Measurements from ENCODE around the gene IL9R.
"Not testable (repeated sequence)": the region's sequence is repeated elsewhere in the genome, so short reads cannot be mapped to it uniquely, and the experiment has no call there.

The IL9R gene

DNA sequence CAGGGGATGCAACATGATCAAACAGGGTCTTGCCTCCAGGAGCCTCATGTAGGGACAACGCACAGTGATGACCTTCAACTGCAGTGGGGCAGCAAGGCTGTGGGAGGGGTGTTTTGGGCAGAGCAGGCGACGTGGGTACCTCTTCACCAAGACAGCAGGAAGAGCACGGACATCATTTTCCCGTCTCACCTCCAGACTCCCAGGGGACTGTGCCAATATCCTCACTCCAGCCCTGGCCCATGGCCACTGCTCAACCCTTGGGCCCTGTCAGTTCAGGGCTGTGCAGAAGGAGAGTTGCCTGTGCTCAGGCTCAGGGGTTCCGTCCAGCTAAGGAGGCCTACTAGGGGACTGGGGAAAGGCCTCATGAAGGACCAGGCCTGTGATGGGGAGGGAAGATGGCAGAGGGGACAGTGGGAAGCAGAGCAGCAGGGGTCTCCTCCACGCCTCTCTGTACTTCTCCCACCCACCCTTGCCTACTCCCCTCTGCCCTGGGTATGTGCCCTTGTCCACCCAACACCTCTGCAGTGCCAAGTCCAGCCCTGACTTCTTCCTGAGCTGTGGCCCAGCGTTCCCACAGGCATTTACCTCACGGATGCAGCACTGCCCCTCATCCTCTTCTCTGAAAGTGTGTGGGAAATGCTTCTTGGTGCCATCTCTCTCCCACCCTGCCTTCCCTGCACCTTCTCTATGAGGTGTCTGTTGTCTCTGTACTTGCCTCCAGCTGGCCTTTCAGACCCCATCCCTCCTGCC is 1.4 kb downstream of the IL9R start:
- no peak for DNase-seq

GRCh38 chrX:155999751-156000150 is 2.3 kb downstream of the IL9R start:
- DNase-seq: not testable (repeated sequence)

- no peak for DNase-seq
These were observed 2.9 kb downstream of the IL9R start for GRCh38 chrX:156000361-156000926.

- DNase-seq: no peak
These were observed 3.6 kb downstream of the IL9R start for GRCh38 chrX:156001001-156001666.

DNA sequence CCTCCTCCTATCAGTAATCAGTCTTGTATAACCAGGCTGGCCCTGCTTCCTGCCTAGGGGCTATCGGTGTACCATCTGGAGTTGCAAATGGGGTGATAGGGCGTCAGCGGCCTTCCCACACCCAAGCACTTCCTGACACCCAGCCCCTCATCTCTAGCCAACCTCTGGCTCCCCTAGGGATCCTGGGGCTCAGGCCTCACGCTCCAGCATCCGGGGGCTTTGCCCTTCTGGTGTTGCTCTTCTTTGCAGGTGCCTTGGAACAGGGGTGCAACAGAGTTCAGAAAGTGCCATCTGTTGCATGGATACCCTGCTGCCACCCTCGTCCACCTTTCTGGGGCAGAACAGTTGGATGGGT is 4.1 kb downstream of the IL9R start:
- DNase-seq: no peak

- DNase-seq: no peak
These were observed 5.0 kb downstream of the IL9R start for GRCh38 chrX:156002507-156002906.

GRCh38 chrX:156003486-156004185 is 6.1 kb downstream of the IL9R start:
- DNase-seq: no peak

DNA sequence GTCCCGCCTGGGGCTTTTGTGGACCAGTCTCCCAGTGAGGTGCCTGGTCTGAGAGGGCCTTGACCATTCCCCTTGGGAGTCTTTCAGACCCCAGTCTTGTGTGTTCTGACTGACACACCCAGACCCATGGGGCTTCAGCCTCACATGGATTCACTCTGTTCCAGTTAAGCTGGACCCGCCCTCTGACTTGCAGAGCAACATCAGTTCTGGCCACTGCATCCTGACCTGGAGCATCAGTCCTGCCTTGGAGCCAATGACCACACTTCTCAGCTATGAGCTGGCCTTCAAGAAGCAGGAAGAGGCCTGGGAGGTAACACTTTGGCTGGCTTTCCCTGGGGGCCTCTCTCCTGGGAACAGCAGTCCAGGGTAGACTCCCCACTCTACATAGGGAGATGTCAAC is 6.8 kb downstream of the IL9R start:
- DNase-seq: no peak

DNA sequence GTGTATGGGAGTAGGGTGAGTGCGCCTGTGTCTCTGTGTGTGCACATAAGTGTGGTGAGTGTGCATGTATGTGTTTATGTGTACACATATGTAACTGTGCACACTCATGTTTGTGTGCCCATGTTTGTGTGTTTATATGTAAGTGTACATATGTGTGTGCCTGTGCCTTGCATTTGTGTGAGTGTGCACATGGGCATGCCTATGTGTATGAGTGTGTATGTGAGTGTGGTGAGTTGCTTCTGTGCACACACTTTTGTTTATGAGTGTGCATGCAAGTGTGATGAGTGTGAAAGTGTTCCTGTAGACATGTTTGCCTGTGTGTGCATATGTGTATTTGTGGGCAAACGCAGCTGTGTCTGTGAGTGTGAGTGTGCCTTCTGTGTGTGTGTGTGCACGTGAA is 7.2 kb downstream of the IL9R start:
- no peak for DNase-seq

DNA sequence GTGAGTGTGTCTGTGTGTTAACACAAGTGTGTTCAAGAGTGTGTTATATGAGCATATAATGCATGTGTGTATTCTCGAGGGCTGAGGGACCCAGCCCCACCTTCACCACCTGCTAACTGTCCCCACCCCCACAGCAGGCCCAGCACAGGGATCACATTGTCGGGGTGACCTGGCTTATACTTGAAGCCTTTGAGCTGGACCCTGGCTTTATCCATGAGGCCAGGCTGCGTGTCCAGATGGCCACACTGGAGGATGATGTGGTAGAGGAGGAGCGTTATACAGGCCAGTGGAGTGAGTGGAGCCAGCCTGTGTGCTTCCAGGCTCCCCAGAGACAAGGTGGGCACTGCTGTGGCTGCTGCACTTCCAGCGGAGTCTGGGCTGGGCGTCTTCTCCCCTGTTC is 7.6 kb downstream of the IL9R start:
- no peak for DNase-seq

GRCh38 chrX:156006468-156006867 is 9.0 kb downstream of the IL9R start:
- not testable (repeated sequence) for DNase-seq

DNA sequence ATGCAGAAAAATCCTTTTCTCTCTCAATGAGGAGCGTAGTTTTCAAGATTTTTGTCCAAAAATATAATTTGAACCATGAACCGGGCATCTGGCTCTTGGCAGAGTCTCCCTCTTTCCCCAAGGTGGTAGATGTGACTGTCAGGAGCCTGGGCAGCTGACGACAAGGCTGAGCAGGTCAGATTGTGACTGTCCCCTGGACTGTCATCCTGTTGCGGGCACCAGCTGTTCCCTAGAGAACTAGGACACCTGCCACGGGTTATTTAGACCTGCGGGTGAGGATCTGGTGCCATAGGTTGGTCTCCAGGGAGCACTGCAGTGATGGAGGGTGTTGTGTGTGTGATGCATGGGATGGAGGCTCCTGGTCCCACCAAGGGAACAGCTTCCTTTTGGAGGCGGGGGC is 10.9 kb downstream of the IL9R start:
- DNase-seq: not testable (repeated sequence)

DNA sequence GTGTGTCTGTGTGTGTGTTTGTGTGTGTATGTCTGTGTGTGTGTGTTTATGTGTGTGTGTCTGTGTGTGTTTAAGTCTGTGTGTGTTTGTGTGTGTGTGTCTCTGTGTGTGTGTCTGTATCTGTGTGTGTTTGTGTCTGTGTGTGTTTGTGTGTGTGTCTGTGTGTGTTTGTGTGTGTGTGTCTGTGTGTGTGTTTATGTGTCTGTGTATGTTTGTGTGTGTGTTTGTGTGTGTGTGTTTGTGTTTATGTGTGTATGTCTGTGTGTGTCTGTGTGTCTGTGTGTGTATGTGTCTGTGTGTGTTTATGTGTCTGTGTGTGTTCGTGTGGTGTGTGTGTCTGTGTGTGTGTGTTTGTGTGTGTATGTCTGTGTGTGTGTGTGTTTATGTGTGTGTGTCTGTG is 11.4 kb downstream of the IL9R start:
- no peak for DNase-seq

DNA sequence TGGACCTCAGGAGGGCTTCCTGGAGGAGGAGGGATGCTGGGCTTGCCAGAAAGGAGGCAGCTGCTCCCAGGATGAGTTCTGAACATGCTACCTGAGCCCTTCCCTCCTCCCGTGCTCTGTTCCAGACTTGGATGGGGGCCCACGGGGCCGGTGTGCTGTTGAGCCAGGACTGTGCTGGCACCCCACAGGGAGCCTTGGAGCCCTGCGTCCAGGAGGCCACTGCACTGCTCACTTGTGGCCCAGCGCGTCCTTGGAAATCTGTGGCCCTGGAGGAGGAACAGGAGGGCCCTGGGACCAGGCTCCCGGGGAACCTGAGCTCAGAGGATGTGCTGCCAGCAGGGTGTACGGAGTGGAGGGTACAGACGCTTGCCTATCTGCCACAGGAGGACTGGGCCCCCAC is 12.2 kb downstream of the IL9R start:
- DNase-seq: not testable (repeated sequence)

DNA sequence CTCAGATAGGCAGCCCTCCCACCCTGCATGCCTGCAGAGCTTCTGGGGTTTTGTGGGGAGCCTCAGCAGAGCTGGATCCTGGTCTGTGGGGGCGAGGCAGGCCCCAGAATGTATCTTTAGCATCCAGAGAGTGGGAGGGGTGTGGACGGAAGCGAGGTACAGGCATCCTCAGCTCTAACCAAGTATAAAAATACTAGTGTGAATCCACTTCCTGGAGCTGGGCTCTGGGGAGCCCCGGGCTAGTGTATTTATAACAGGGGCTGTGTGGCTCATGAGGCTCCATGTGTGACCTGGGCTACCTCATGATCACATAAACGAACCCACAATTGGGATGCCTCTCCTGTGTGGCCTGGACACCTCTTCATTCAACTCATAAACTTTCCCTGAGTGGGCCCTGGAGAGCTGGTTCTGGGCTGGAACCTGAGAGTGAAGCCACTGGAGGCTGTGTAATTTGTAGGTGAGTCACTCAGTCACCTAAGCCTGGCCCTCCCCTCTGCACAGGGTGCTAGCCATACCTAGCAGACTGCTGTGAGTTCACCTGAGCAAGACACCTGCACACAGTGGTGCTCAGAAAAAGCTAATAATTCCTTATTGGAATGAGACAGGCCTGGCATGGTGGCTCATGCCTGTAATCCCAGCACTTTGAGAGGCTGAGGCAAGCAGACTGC is 15.9 kb downstream of the IL9R start:
- DNase-seq: not testable (repeated sequence)

GRCh38 chrX:156019846-156020245 is 22.4 kb downstream of the IL9R start:
- not testable (repeated sequence) for DNase-seq

DNA sequence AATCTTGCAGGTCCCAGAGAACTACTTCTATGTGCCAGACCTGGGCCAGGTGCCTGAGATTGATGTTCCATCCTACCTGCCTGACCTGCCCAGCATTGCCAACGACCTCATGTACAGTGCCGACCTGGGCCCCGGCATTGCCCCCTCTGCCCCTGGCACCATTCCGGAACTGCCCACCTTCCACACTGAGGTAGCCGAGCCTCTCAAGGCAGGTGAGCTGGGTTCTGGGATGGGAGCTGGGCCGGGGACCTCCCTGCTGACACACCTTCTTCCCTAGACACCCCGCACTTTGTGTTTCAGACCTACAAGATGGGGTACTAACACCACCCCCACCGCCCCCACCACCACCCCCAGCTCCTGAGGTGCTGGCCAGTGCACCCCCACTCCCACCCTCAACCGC is 25.5 kb downstream of the IL9R start:
- not testable (repeated sequence) for DNase-seq

DNA sequence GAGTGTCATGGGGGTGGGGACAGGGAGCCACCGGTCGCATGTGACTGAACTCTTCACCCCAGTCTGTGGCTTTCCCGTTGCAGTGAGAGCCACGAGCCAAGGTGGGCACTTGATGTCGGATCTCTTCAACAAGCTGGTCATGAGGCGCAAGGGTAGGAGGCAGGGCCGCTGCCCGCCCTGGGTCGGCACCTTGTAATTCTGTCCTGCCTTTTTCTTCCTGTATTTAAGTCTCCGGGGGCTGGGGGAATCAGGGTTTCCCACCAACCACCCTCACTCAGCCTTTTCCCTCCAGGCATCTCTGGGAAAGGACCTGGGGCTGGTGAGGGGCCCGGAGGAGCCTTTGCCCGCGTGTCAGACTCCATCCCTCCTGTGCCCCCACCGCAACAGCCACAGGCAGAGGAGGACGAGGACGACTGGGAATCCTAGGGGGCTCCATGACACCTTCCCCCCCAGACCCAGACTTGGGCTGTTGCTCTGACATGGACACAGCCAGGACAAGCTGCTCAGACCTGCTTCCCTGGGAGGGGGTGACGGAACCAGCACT is 27.5 kb downstream of the IL9R start:
- not testable (repeated sequence) for DNase-seq

DNA sequence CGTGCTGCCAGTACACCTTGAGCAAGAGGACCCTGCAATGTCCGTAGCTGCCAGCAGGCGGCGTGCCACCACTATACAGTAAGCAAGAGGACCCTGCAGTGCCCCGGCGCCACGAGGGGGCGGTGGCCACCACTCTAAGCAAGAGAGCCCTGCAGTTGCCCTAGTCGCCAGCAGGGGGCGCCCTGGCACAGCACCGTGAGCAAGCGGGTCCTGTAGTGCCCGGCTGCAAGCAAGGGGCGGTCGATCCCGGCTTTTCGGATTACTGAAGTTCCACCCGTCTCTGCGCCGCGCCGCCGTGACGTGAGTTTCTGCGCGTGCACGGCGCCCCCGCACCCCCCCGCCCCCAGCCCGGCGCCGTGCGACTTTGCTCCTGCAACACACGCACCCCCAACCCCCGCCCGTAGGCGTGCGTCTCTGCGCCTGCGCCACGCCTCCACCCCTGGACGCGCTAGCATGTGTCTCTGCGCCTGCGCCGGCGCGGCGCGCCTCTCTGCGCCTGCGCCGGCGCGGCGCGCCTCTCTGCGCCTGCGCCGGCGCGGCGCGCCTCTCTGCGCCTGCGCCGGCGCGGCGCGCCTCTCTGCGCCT is 31.2 kb downstream of the IL9R start:
- not testable (repeated sequence) for DNase-seq

GRCh38 chrX:156029296-156029695 is 31.8 kb downstream of the IL9R start:
- not testable (repeated sequence) for DNase-seq

DNA sequence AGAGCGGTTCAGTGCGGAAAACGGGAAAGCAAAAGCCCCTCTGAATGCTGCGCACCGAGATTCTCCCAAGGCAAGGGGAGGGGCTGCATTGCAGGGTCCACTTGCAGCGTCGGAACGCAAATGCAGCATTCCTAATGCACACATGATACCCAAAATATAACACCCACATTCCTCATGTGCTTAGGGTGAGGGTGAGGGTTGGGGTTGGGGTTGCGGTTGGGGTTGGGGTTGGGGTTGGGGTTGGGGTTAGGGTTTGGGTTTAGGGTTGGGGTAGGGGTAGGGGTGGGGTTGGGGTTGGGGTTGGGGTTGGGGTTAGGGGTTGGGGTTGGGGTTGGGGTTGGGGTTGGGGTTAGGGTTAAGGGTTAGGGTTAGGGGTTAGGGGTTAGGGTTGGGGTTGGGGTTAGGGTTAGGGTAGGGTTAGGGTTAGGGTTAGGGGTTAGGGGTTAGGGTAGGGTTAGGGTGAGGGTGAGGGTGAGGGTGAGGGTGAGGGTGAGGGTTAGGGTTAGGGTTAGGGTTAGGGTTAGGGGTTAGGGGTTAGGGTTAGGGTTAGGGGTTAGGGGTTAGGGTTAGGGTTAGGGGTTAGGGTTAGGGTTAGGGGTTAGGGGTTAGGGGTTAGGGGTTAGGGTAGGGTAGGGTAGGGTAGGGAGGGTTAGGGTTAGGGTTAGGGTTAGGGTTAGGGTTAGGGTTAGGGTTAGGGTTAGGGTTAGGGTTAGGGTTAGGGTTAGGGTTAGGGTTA is 32.4 kb downstream of the IL9R start:
- DNase-seq: not testable (repeated sequence)

DNA sequence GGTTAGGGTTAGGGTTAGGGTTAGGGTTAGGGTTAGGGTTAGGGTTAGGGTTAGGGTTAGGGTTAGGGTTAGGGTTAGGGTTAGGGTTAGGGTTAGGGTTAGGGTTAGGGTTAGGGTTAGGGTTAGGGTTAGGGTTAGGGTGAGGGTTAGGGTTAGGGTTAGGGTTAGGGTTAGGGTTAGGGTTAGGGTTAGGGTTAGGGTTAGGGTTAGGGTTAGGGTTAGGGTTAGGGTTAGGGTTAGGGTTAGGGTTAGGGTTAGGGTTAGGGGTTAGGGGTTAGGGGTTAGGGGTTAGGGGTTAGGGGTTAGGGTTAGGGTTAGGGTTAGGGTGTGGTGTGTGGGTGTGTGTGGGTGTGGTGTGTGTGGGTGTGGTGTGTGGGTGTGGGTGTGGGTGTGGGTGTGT is 33.0 kb downstream of the IL9R start:
- DNase-seq: not testable (repeated sequence)
